GM12878 (cell line): ENCODE measurements around the gene TMEM88. TPM values are rescaled to one million over a fixed set of nuclear protein-coding genes. Genes with fewer than 3 reads are reported as not detected.

Experiments
- ATF7 ChIP-seq: fragments of 450-650 bp; IDR thresholded peaks from 2 replicates; pipeline ENCODE4 v1.6.1; 2016; ENCODE audit warnings: low read depth, mild to moderate bottlenecking
- BACH1 ChIP-seq: fragments of 450-650 bp; IDR thresholded peaks from 2 replicates; pipeline ENCODE4 v1.6.1; 2017; ENCODE audit warnings: mild to moderate bottlenecking, borderline replicate concordance
- BCL11A ChIP-seq: IDR thresholded peaks from 2 replicates; pipeline ENCODE4 v1.6.1; 2011; ENCODE audit warnings: low read depth, low read length
- BCLAF1 ChIP-seq: fragments of 450-650 bp; IDR thresholded peaks from 2 replicates; pipeline ENCODE4 v1.6.1; 2017; ENCODE audit warnings: antibody characterized with exemption, mild to moderate bottlenecking, moderate library complexity
- CHD1 ChIP-seq: IDR thresholded peaks from 2 replicates; pipeline ENCODE4 v1.6.1; 2012; ENCODE audit warnings: low read depth, low read length, improper control_type of control experiment
- E4F1 ChIP-seq: fragments of 450-650 bp; IDR thresholded peaks from 2 replicates; pipeline ENCODE4 v1.6.1; 2018; ENCODE audit warnings: borderline replicate concordance, mild to moderate bottlenecking; ENCODE audit not compliant: partially characterized antibody
- FOS ChIP-seq: IDR thresholded peaks from 3 replicates; pipeline ENCODE4 v1.6.1; 2011; ENCODE audit warnings: borderline replicate concordance; ENCODE audit not compliant: insufficient read length; ENCODE audit errors: extremely low read depth
- POLR2AphosphoS2 ChIP-seq: IDR thresholded peaks from 2 replicates; pipeline ENCODE4 v1.6.1; 2011; ENCODE audit warnings: low read depth, mild to moderate bottlenecking, low read length, improper control_type of control experiment, moderate library complexity
- POU2F2 ChIP-seq: IDR thresholded peaks from 3 replicates; pipeline ENCODE4 v1.6.1; 2011; ENCODE audit warnings: low read depth, mild to moderate bottlenecking, low read length, borderline replicate concordance
- RCOR1 ChIP-seq: conservative IDR thresholded peaks from 2 replicates; pipeline ENCODE4 v1.6.1; 2012; ENCODE audit warnings: low read depth, low read length, improper control_type of control experiment
- RUNX3 ChIP-seq: IDR thresholded peaks from 2 replicates; pipeline ENCODE4 v1.6.1; 2012; ENCODE audit warnings: low read length, inconsistent platforms
- SMC3 ChIP-seq: IDR thresholded peaks from 2 replicates; pipeline ENCODE4 v1.6.1; 2011; ENCODE audit warnings: low read length, improper control_type of control experiment, borderline replicate concordance
- WRNIP1 ChIP-seq: IDR thresholded peaks from 2 replicates; pipeline ENCODE4 v1.6.1; 2011; ENCODE audit warnings: low read depth, low read length, improper control_type of control experiment, borderline replicate concordance
- YY1 ChIP-seq: IDR thresholded peaks from 2 replicates; pipeline ENCODE4 v1.6.1; 2011; ENCODE audit warnings: low read depth, mild to moderate bottlenecking, low read length
- ZNF24 ChIP-seq: fragments of 450-650 bp; IDR thresholded peaks from 2 replicates; pipeline ENCODE4 v1.6.1; 2017; ENCODE audit warnings: antibody characterized with exemption, mild to moderate bottlenecking
- polyA plus RNA-seq, 11 experiments: library from polyadenylated mRNA; depleted of rRNA in 4 of 11; unstranded in 6 of 11; stranded (reverse) in 5 of 11; fragments of >200 nt; fragmentation: Nextera tagmentation in 4 of 11; fragmentation: Illumina TruSeq in 1 of 11; extraction: Ambion mirVana in 4 of 11; extraction: Trizol in 1 of 11; gene quantifications; 1 replicate in 1 of 11; 2 replicates in 10 of 11; pipeline versions ENCODE4 v1.2.1 to v1.2.3, GENCODE V29; 2011 to 2016; ENCODE audit warnings: inconsistent platforms in 2 of 11, missing spikeins in 2 of 11, low read depth in 1 of 11
- total RNA-seq, 4 experiments: library from RNA; depleted of rRNA in 3 of 4; stranded (reverse); fragments of >200 nt in 3 of 4; fragmentation: Illumina TruSeq in 1 of 4; extraction: Trizol in 1 of 4; gene quantifications; 2 replicates each; pipeline versions ENCODE4 v1.2.1 to v1.2.3, GENCODE V29; 2013 to 2021
- TF ChIP-seq, protein P1 (sequence below): fragments of 450-650 bp; IDR thresholded peaks from 2 replicates; pipeline ENCODE4 v1.6.1; 2017; ENCODE audit warnings: mild to moderate bottlenecking, low read depth, inconsistent platforms; ENCODE audit not compliant: poor library complexity, severe bottlenecking
- TF ChIP-seq, protein P2 (sequence below): fragments of 450-650 bp; formaldehyde crosslinking; IDR thresholded peaks from 2 replicates; pipeline ENCODE4 v1.4.0; 2020; ENCODE audit warnings: mild to moderate bottlenecking, moderate library complexity

TMEM88 gene
- total and polyA plus RNA-seq, 10 of the 15 experiments (the other 5 are each of a cell fraction or from before 2014, with no cell fraction given): 0.21 to 2.2 (median 0.62) TPM; not detected in 5

DNA sequence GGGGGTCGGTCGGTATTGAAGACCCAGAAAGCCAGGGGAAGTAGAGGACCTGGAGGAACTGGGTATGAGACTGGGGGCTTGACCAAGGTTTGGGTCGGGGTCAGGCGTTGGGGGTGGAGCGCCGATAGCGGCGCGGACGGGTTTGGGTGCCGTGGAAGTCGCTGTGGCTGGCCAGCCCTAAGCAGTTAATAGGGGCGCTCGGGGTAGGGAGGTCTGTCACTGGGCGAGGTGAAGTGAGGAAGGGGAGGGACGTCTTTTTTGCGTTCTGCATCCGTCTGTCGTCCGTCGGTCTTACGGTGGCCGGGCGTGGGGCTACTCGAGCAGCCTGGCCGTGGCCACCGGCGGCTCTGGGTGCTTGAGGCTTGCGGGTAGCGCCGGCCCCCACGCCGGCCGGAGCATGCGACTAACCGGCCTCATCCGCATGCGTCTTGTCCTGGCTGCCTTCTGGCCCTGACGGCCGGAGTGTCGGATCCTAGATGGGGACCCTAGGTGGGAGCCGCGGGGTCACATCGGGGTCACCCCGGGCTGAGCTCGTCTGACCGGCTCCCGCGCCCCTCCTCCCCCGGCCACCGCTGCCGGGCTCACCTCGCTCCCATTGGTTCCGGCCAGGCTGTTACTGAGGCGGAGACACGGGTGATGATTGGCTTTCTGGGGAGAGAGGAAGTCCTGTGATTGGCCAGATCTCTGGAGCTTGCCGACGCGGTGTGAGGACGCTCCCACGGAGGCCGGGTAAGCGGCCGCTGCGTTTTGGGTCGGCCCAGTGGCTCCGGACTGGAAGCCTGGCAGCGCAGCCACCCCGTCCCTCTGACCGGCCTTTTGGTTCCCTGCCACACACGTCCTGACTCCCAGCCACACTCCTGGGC lies 10.3 kb upstream of the TMEM88 start (continued):
- TF ChIP-seq RCOR1 (no peak), CHD1 (no peak), E4F1 (no peak), POU2F2 (no peak; the same call in 2 of the 3 replicates), BCL11A (0 out of 2 replicates have a peak, but pooled peaks have one; percentile 2), POLR2AphosphoS2 (peak; percentile 39; the same call in 1 of the 2 replicates), WRNIP1 (no peak), ATF7 (peak; percentile 33; the same call in 1 of the 2 replicates), FOS (peak; percentile 39), RUNX3 (no peak), SMC3 (no peak), ZNF24 (no peak), BCLAF1 (no peak), BACH1 (peak; percentile 35), YY1 (0 out of 2 replicates have a peak, but pooled peaks have one; percentile 6)
- TF ChIP-seq, protein P1, sequence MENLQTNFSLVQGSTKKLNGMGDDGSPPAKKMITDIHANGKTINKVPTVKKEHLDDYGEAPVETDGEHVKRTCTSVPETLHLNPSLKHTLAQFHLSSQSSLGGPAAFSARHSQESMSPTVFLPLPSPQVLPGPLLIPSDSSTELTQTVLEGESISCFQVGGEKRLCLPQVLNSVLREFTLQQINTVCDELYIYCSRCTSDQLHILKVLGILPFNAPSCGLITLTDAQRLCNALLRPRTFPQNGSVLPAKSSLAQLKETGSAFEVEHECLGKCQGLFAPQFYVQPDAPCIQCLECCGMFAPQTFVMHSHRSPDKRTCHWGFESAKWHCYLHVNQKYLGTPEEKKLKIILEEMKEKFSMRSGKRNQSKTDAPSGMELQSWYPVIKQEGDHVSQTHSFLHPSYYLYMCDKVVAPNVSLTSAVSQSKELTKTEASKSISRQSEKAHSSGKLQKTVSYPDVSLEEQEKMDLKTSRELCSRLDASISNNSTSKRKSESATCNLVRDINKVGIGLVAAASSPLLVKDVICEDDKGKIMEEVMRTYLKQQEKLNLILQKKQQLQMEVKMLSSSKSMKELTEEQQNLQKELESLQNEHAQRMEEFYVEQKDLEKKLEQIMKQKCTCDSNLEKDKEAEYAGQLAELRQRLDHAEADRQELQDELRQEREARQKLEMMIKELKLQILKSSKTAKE: no peak
- TF ChIP-seq, protein P2, sequence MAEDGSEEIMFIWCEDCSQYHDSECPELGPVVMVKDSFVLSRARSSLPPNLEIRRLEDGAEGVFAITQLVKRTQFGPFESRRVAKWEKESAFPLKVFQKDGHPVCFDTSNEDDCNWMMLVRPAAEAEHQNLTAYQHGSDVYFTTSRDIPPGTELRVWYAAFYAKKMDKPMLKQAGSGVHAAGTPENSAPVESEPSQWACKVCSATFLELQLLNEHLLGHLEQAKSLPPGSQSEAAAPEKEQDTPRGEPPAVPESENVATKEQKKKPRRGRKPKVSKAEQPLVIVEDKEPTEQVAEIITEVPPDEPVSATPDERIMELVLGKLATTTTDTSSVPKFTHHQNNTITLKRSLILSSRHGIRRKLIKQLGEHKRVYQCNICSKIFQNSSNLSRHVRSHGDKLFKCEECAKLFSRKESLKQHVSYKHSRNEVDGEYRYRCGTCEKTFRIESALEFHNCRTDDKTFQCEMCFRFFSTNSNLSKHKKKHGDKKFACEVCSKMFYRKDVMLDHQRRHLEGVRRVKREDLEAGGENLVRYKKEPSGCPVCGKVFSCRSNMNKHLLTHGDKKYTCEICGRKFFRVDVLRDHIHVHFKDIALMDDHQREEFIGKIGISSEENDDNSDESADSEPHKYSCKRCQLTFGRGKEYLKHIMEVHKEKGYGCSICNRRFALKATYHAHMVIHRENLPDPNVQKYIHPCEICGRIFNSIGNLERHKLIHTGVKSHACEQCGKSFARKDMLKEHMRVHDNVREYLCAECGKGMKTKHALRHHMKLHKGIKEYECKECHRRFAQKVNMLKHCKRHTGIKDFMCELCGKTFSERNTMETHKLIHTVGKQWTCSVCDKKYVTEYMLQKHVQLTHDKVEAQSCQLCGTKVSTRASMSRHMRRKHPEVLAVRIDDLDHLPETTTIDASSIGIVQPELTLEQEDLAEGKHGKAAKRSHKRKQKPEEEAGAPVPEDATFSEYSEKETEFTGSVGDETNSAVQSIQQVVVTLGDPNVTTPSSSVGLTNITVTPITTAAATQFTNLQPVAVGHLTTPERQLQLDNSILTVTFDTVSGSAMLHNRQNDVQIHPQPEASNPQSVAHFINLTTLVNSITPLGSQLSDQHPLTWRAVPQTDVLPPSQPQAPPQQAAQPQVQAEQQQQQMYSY (CRISPR knock-in tag): no peak
